ENCODE measurements around the gene MYO5C. TPM values are rescaled to one million over a fixed set of nuclear protein-coding genes. Genes with fewer than 3 reads are reported as not detected.
A peak's percentile ranks its signal among the peaks of the same experiment; 100 is the strongest.
"Not testable (repeated sequence)": the region's sequence is repeated elsewhere in the genome, so short reads cannot be mapped to it uniquely, and the experiment has no call there.

The MYO5C gene
- total and polyA plus RNA-seq, 2 donors from 2014 or later: 4.6 to 41.6 TPM

DNA sequence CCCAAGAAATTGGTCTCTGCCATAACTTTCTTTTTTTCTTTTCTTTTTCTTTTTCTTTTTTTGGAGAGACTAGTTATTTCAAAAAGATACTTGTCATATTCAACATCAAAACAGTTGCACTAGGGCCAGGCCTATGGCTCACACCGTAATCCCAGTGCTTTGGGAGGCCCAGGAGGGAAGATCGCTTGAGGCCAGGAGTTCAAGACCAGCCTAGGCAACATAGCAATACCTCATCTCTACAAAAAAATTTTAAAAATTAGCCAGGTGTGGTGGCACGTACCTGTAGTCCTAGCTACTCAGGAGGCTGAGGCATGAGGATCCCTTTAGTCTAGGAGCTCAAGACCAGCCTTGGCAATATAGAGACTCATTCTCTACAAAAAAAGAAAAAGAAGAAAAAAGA, 55.4 kb downstream of the MYO5C start:
- intact Hi-C loops (cut with DNase I): no loop called here
- H3K4me3 ChIP-seq (ENCODE audit: low read length in 3 of 3): no peak overlapping the region
- no peaks in the 10 kb centered on the region for H3K27me3 ChIP-seq (ENCODE audit: control insufficient read depth, insufficient read depth, low read length)
- no peaks in the 10 kb centered on the region for H3K4me1 ChIP-seq (ENCODE audit: control insufficient read depth in 2 of 3, insufficient read depth in 2 of 3, low read depth in 1 of 3, low read length in 3 of 3)
- TF ChIP-seq, protein P1, sequence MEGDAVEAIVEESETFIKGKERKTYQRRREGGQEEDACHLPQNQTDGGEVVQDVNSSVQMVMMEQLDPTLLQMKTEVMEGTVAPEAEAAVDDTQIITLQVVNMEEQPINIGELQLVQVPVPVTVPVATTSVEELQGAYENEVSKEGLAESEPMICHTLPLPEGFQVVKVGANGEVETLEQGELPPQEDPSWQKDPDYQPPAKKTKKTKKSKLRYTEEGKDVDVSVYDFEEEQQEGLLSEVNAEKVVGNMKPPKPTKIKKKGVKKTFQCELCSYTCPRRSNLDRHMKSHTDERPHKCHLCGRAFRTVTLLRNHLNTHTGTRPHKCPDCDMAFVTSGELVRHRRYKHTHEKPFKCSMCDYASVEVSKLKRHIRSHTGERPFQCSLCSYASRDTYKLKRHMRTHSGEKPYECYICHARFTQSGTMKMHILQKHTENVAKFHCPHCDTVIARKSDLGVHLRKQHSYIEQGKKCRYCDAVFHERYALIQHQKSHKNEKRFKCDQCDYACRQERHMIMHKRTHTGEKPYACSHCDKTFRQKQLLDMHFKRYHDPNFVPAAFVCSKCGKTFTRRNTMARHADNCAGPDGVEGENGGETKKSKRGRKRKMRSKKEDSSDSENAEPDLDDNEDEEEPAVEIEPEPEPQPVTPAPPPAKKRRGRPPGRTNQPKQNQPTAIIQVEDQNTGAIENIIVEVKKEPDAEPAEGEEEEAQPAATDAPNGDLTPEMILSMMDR (IDR thresholded peaks at IDR 0.05; ENCODE audit: borderline replicate concordance, extremely low read depth, insufficient read depth): no peak
- peaks cover 0 to 6% (median 0%) of the 10 kb centered on the region in 3 donors for H3K36me3 ChIP-seq (ENCODE audit: control insufficient read depth in 2 of 3, insufficient read depth in 3 of 3, low read length in 3 of 3)
- DNase-seq: no peak
- no peaks in the 10 kb centered on the region for H3K9me3 ChIP-seq (ENCODE audit: control insufficient read depth in 2 of 3, insufficient read depth in 1 of 3, low read length in 3 of 3)
- no peak overlapping the region for H3K27ac ChIP-seq (ENCODE audit: low read depth in 2 of 2, low read length in 2 of 2)
- H3K9ac ChIP-seq (ENCODE audit: low read length in 3 of 3): no peak overlapping the region
- FAIRE-seq: no peak

GRCh38 chr15:52238989-52239525, 56.5 kb downstream of the MYO5C start:
- H3K27me3 ChIP-seq (ENCODE audit: control insufficient read depth, insufficient read depth, low read length); FAIRE-seq; H3K9me3 ChIP-seq (ENCODE audit: control insufficient read depth in 2 of 3, insufficient read depth in 1 of 3, low read length in 3 of 3); H3K27ac ChIP-seq (ENCODE audit: low read depth in 2 of 2, low read length in 2 of 2); H3K9ac ChIP-seq (ENCODE audit: low read length in 3 of 3); H3K4me1 ChIP-seq (ENCODE audit: control insufficient read depth in 2 of 3, insufficient read depth in 2 of 3, low read depth in 1 of 3, low read length in 3 of 3); DNase-seq; H3K36me3 ChIP-seq (ENCODE audit: control insufficient read depth in 2 of 3, insufficient read depth in 3 of 3, low read length in 3 of 3); intact Hi-C loops (cut with DNase I); H3K4me3 ChIP-seq (ENCODE audit: low read length in 3 of 3): not testable (repeated sequence)

GRCh38 chr15:52238149-52238548, 57.5 kb downstream of the MYO5C start:
- H3K9ac ChIP-seq (ENCODE audit: low read length in 3 of 3): no peak overlapping the region
- FAIRE-seq (no peak), DNase-seq (no peak)
- no peaks in the 10 kb centered on the region for H3K4me1 ChIP-seq (ENCODE audit: control insufficient read depth in 2 of 3, insufficient read depth in 2 of 3, low read depth in 1 of 3, low read length in 3 of 3)
- no peak overlapping the region for H3K27ac ChIP-seq (ENCODE audit: low read depth in 2 of 2, low read length in 2 of 2)
- H3K4me3 ChIP-seq (ENCODE audit: low read length in 3 of 3): no peak overlapping the region
- intact Hi-C loops (cut with DNase I): no loop called here
- no peaks in the 10 kb centered on the region for H3K9me3 ChIP-seq (ENCODE audit: control insufficient read depth in 2 of 3, insufficient read depth in 1 of 3, low read length in 3 of 3)
- H3K36me3 ChIP-seq (ENCODE audit: control insufficient read depth in 2 of 3, insufficient read depth in 3 of 3, low read length in 3 of 3): peaks cover 0 to 10% (median 0%) of the 10 kb centered on the region in 3 donors
- no peaks in the 10 kb centered on the region for H3K27me3 ChIP-seq (ENCODE audit: control insufficient read depth, insufficient read depth, low read length)
- TF ChIP-seq, protein P1 (IDR thresholded peaks at IDR 0.05; ENCODE audit: borderline replicate concordance, extremely low read depth, insufficient read depth): no peak

DNA sequence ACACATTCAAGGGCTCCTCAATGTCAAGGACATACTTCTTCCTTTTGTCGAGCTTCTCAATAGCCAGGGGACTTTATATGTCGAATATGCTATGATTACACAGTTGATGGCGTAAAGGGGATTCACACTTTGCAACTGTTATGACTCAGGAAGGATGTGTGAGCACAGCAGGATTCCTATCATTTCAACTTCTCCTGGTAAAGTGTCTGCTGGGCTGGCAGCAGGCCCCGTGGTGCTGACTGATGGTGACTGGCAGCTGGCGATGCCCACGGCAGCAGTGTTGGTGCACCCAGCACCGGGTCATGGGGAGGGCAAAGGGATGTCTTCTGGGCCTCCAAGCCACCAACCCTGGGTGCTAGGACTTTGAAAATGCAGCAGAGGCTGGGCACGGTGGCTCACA, 59.6 kb downstream of the MYO5C start:
- no peaks in the 10 kb centered on the region for H3K9me3 ChIP-seq (ENCODE audit: control insufficient read depth in 2 of 3, insufficient read depth in 1 of 3, low read length in 3 of 3)
- H3K27ac ChIP-seq (ENCODE audit: low read depth in 2 of 2, low read length in 2 of 2): no peak overlapping the region
- no peaks in the 10 kb centered on the region for H3K4me1 ChIP-seq (ENCODE audit: control insufficient read depth in 2 of 3, insufficient read depth in 2 of 3, low read depth in 1 of 3, low read length in 3 of 3)
- DNase-seq (peak in 1 of 5 donors; percentile 57), FAIRE-seq (no peak)
- no peak overlapping the region for H3K9ac ChIP-seq (ENCODE audit: low read length in 3 of 3)
- no peaks in the 10 kb centered on the region for H3K27me3 ChIP-seq (ENCODE audit: control insufficient read depth, insufficient read depth, low read length)
- intact Hi-C loops (cut with DNase I): no loop called here
- peaks cover 0 to 7% (median 0%) of the 10 kb centered on the region in 3 donors for H3K36me3 ChIP-seq (ENCODE audit: control insufficient read depth in 2 of 3, insufficient read depth in 3 of 3, low read length in 3 of 3)
- H3K4me3 ChIP-seq (ENCODE audit: low read length in 3 of 3): no peak overlapping the region
- TF ChIP-seq, protein P1 (IDR thresholded peaks at IDR 0.05; ENCODE audit: borderline replicate concordance, extremely low read depth, insufficient read depth): no peak
